NCI-H526 treated with DMSO at 0.1 percent for 48 hours (cell line): ENCODE measurements around the gene MARCHF3.
"Not testable (repeated sequence)": the region's sequence is repeated elsewhere in the genome, so short reads cannot be mapped to it uniquely, and the experiment has no call there.

Source experiments
- DNase-seq: peaks from one replicate; lab custom pipeline; 2025; lab: John Stamatoyannopoulos, UW

The MARCHF3 gene

GRCh38 chr5:126917918-126918614, 112.3 kb downstream of the MARCHF3 start:
- DNase-seq: peak; percentile 36

DNA sequence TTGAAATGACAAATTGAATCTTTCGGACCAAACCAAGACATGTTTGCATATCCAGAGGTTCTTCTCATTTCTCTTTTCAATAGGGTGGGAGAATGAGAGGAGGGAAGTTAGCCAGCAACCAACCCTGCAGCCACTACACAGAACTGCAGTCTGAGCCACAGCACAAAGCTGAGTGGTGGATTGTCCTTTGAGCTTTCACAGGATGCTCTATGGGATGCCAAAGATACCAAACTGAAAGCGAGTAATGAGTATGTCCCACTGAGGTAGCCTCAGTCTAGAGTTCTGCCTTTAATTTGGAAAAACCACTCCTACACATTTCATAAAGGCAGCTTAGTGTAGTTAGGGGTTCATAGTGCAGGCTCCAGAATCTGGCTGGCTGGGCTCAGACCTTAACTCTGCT, 114.9 kb downstream of the MARCHF3 start:
- no peak for DNase-seq

DNA sequence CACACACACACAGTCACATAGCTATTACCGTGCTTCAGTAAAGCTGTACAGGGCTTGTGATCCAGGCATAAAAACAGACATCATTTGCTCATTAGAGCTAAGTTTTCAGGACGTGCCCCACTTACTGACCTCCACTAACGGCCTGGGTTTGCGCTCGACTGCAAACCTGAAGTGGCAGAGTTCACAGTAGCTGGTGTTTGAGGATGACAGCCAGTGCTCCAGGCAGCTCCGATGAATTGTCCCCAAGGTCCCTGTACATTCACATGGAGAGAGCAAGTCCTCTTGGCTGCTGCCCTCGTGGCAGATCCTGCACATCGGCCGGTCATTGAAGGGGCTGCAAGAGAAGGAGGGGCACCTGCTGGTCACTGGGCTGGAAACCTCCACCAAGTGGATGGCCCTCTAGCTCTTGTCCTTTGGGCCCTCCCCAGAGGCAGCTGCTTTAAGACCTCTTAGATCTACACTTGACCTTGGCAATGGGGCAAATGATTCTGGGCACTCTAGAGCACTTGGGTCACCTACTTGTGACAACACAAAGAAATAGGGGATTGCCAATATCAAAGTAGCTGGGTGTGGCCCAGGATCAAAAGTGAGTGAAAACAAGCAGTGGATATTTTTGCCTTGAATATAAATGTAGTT, 115.4 kb downstream of the MARCHF3 start:
- DNase-seq: no peak

DNA sequence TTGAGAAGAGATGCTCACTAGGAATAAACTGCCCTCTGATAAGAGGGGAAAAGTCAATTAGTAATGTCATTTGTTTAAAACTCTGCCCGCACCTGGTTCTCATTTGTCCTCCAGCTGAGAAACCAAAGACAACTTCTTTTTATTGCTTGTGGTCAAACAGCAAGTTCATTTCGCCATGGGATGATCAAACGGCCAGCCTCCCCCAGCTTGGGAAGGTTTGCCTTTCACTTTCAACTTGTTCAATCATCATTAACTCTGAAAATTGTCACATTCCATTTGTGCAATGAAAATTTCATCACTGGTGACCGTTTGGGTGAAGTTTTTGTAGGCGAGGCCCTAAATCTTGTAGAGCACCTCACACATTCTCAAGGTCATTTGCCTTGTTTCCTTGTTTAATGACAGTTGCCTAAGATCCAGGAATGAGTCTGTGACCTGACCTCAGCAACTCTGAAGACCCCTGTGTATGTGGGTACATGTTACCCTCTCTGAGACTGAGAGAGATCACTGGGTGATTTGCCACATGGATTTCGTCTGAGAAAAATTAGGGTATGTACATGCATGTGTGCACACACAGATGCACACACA, 117.7 kb downstream of the MARCHF3 start:
- no peak for DNase-seq

- no peak for DNase-seq
These were observed 118.4 kb downstream of the MARCHF3 start for GRCh38 chr5:126911986-126912385.

DNA sequence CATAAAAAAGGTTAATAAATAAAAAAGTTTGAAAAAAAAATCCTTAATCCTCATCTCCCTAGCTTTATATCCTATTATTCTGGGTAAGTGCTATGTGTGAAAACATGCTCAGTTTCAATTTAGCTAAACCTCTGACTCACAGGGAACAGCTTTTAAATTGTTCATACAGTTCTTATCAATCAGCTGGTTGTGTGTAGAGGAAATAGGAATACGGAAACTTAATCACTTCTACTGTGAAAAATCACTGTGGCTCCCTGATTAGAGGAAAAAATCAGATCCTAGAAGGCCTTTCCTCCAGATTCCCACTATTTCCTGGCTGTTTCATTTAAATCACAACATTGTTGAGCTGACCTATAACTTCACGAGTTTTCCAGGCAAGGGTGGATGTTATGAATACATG, 120.5 kb downstream of the MARCHF3 start:
- no peak for DNase-seq

DNA sequence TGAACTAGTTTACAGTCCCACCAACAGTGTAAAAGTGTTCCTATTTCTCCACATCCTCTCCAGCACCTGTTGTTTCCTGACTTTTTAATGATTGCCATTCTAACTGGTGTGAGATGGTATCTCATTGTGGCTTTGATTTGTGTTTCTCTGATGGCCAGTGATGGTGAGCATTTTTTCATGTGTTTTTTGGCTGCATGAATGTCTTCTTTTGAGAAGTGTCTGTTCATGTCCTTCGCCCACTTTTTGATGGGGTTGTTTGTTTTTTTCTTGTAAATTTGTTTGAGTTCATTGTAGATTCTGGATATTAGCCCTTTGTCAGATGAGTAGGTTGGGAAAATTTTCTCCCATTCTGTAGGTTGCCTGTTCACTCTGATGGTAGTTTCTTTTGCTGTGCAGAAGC, 126.0 kb downstream of the MARCHF3 start:
- not testable (repeated sequence) for DNase-seq

GRCh38 chr5:126900796-126901195, 129.6 kb downstream of the MARCHF3 start:
- no peak for DNase-seq

DNA sequence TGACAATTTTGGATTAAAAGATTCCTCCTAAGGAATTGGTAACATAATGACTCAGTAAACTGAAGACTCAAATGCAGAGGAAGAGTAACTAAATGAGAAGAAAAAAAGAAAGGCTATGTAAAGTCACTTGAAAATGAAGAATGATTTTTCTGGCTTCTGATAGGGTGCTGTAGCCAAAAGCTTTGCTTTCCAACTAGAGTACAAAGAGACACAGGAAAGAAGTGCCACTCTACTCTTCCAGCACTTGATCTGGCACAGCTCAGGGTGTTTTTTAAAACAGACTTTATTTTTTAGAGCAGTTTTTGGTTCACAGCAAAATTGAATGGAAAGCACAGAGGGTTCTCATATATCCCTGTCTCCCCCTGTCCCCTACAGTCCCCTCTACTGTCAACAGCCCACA, 130.9 kb downstream of the MARCHF3 start:
- DNase-seq: no peak

GRCh38 chr5:126897851-126898630, 132.3 kb downstream of the MARCHF3 start:
- no peak for DNase-seq

DNA sequence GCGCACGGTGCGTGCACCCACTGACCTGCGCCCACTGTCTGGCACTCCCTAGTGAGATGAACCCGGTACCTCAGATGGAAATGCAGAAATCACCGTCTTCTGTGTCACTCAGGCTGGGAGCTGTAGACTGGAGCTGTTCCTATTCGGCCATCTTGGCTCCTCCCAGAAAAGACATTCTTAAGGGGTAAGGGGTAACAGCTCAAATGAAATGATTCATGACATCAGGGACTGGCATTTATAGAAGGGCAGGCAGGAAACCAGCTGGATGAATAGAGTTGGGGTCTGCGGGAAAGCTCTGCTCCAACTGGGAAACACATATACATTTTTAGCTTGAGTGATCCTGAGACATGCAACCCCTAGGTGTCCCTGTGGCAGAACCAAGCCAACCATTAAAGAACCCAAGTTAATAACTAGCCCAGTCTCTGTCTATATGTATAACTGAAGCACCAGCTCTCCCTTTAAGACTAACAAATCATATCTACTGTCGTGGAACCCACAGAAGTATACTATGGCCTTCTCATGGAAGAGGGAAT, 134.1 kb downstream of the MARCHF3 start:
- no peak for DNase-seq

- not testable (repeated sequence) for DNase-seq
These were observed 134.6 kb downstream of the MARCHF3 start for GRCh38 chr5:126895712-126896111.

- not testable (repeated sequence) for DNase-seq
These were observed 139.9 kb downstream of the MARCHF3 start for GRCh38 chr5:126890414-126890813.

DNA sequence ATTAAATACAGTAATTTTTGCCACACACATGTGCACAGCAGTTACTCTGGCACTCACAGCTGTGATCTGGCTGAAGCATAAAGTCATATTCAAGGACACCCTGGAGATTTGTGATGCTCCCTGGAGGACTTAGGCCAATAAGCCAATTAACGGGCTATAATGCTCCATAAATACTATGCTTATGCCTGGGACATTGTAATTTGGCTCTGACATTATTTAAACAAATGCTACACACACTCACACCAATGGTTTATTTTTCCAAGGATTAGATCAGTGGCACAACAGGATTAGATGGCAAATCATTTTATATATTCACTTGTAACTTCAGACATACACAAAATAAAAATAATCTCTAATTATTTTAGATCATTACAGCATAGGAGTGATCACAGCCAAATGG, 142.2 kb downstream of the MARCHF3 start:
- DNase-seq: no peak

- DNase-seq: no peak
These were observed 146.0 kb downstream of the MARCHF3 start for GRCh38 chr5:126884269-126884819.

DNA sequence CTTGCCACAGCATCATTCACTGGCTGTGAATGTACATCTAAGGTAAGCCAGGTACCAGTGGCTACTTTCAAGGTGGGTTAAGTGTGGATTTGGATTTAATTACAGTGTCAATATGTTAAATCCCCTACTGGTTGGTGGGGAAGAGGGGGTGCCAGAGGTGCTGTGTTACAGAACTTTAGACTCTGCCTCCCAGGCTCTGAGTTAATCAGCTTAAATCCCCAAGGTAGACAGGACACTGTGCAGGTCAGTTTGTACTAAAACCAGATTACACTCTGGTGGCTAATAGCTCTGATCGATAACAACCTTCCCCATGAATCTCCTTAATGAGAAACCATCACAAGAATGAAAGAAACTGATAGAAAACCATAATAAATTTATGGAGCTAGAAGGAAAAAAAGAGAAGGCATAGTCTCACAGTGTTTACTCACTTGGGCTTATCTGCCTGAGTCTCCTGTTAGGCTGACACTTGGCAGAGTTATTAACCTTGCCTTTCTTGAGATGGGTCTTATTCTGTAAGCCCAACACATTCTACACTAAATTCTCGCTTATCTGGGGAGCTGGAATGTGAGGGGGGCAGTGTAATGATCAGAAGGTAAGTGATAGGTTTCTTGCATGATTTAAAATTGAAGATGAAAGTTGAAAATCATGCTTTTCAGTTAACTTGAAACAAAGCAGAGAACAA, 146.7 kb downstream of the MARCHF3 start:
- no peak for DNase-seq

- no peak for DNase-seq
These were observed 148.3 kb downstream of the MARCHF3 start for GRCh38 chr5:126881821-126882600.

DNA sequence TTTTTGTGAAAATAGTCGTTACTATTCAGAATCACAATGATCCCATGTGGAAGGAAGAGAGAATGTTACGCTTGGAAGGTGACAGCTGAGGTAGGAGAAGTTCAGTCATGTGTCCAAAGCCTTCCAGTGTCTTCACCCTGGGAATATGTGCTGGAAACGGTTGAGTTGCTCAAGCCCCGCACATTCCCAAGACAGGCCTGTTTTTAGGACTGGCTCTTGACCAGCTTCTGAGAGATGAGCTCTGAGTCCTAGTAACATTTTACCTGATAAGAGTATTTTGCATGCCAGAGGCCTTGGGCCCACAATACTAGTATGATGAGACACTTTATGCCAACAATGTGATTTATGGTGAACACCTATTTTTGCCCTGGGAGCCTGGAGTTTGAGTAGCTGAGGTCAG, 151.7 kb downstream of the MARCHF3 start:
- DNase-seq: no peak

GRCh38 chr5:126878085-126878484, 152.3 kb downstream of the MARCHF3 start:
- no peak for DNase-seq

- no peak for DNase-seq
These were observed 152.8 kb downstream of the MARCHF3 start for GRCh38 chr5:126877602-126878001.

DNA sequence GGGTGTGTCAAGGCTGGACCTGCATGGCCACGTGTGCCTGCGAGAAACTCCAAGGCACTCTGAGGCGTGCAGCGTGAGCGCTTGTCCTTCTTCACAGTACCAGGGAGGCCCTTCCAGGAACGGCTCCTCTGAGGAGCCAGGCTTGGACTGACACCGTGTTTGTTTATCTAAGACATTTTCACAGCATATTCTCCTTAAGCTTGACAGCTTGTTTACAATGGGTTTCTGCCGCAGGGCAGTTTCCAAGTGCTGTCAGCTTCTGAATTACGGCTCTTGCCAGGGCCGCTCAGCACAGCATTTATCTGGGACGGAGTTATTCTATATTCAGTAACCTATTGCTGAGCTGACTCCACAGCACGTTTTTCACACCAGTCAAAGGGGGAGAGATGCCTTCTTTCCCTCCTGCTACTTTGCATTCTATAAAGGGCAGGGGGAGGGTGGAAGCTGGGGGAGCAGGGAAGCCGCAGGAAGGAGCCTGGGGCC, 155.0 kb downstream of the MARCHF3 start:
- DNase-seq: peak; percentile 33
